HPDE6-E6E7 (cell line): Measurements from ENCODE around the gene KCNJ6.
"Not testable (repeated sequence)": the region's sequence is repeated elsewhere in the genome, so short reads cannot be mapped to it uniquely, and the experiment has no call there.

Source experiments
- DNase-seq: peaks from one replicate; pipeline ENCODE4 v3.0.0; 2011; ENCODE audit warnings: missing footprints; ENCODE audit errors: extremely low spot score

KCNJ6 gene, protein sequence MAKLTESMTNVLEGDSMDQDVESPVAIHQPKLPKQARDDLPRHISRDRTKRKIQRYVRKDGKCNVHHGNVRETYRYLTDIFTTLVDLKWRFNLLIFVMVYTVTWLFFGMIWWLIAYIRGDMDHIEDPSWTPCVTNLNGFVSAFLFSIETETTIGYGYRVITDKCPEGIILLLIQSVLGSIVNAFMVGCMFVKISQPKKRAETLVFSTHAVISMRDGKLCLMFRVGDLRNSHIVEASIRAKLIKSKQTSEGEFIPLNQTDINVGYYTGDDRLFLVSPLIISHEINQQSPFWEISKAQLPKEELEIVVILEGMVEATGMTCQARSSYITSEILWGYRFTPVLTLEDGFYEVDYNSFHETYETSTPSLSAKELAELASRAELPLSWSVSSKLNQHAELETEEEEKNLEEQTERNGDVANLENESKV

DNA sequence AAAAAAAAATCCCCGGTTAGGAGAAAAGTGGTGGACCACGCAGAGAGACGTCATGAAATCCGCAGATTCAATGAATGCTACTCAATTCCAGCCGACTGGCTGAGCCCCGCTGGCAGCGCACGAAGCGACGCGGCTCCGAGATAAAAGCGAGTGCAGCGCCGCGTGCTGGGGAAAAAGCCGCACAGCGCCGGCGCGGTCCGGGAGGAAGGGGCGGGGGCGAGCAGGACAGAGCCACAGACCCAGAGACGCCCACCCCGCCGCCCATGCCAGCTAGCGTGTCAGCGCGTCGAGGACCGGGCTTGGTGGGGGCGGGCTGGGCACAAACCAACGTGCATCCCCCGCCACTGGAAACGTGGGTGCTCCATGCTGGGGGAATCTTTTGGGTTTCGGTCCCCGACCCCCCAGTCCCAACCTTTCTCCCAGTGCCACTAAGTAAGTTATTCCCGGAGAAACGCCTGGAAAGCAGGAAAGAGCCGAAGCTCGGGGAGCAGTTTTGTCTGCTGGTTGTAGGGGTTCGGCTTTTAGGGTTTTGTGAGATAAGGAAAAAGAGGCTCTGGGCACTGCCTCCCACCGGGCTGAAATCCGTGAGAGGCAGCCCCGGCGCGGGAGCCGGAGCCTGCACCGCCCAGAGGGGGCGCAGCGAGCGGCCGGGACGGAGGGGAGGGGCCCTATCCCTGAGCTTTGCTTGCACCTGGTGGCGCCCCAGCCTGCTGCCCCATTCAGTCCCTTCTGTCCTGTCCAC, at the start of gene KCNJ6:
Gene KCNJ6 (minus strand): TSS at position 148 of the 742 bp plus-strand sequence. CDS start 75,775 bp downstream, outside the sequence.
- no peak for DNase-seq

DNA sequence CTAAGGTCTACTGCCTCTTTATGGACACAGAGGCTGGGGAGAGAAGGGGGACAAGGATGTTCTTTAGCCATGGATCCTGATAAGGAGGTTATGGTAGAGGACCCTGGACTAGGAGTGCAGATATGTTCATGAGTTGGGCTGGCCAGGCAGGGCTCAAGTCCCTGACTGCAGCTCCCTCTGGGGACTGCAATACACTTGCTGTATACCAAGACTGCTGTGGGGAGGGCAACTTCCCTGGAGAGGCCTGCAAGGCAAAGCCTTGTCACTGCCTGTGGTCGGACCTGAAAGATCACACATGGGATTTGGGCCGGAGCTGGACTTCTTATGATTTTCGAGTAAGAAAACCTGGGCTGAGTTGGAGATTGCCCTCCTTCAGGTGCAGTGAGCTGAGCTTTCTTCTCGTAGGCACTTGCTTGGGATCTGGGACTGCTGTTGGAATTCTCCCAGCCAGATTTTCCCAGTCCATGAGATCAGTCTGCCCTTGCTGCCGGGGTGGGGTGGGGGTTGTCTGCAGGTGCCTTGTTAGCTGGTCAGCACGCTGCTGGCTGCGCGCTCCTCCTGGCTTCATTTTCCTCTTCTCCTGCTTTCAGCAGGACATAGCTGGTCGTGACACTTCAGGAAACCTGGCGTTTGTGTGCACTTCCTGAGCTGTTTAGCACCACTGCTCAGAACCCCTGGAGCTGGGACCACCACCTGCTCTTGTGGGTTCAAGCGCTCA, 49.0 kb upstream of the KCNJ6 start:
- DNase-seq = no peak

DNA sequence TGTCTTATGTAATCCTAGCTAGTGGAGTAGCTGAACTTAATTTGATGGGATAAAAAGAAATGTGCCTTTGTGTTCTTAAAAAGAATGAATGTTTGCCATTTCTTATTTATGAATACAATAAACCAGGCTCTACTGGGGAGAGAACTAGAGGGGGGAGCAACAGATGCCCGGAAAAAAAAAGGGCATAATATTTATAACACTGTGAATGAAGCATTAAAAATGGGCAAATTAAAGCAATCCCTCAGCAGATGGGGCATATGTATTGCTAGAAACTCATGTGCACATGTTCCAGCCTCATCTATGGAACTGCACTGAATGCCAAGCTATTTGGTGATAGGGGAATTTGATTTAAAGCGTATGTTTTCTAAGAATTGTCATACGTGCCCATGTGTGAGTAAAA, 42.3 kb upstream of the KCNJ6 start:
- DNase-seq = no peak

DNA sequence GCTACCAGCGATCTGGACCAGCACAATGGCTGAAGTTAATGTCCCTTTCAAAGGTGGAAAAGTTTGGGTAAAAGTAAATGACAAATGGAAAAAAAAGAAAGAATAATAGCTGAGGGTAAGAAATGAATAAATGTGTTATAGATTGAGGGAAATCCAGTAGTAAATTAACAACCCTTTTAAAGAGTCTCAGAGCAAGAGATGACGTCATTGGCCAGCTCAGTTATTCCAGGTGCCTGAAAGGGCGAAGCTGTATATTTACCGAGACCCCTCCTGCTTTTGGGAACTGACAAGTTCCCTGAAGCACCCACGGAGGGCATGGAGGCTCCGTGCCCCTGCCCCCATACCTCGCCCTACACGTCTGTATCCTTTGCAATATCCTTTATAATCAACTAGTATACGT, 40.5 kb upstream of the KCNJ6 start:
- DNase-seq = no peak

DNA sequence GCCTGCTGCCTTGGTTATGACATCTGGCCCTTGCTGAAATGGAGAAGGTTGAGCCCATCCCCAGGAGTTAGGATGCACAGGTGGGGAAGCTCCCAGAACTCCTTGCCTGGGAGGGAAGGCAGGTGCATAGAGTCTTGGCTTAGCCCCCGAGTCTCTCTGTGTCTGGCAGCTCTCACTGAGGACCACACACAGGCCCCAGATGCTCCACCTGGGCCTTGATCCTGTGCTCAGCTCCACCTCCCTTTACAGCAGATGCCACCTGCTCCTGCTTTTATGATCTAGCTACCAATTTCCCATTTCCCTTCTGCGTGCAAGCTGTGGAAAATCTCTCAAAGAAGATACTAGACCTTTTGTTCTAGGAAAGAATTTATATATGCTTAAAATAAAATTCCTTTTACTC, 28.8 kb upstream of the KCNJ6 start:
- DNase-seq = no peak

DNA sequence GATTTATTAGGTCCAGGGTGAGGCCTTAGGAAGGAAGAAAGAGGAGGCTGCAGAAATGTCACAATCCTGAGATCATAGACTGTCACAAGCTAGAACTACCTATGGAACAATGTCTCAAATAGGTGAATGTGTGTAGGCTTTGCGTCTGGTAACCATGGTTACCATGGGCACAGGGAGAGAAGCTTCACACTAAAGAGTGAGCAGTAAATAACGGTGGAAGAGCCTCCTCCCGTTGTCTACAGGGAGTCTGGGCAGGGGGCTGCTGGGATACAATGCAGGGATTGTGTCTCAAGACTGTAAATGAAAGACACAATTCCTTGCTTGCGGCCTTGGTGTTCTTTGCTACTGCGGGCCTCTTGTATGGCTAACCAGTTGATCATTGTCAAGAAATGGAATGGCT, 28.2 kb upstream of the KCNJ6 start:
- DNase-seq = no peak

GRCh38 chr21:37940691-37941090, 24.4 kb upstream of the KCNJ6 start:
- DNase-seq = no peak

- no peak for DNase-seq
Observed at GRCh38 chr21:37939838-37940237, 23.6 kb upstream of the KCNJ6 start.

DNA sequence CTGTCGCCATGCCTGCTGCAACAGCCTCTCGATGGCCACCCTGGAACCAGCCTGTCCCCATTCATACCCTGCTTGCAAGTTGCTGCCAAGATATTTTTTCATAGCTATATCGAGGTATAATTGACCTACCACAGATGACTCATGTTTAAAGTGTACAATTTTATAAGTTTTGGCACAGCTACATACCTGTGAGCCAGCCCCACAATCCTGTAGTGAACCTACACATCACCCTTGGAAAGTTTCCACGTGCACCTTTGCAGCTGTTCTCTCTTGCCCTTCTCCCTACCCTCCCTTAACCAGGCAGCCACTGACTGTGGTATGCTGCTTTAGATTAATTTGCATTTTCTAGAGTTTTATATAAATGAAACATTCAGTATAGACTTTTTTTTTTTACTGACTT, 23.0 kb upstream of the KCNJ6 start:
- no peak for DNase-seq

- DNase-seq = no peak
Observed at GRCh38 chr21:37937668-37938067, 21.4 kb upstream of the KCNJ6 start.

GRCh38 chr21:37936010-37936785, 19.9 kb upstream of the KCNJ6 start:
- no peak for DNase-seq

DNA sequence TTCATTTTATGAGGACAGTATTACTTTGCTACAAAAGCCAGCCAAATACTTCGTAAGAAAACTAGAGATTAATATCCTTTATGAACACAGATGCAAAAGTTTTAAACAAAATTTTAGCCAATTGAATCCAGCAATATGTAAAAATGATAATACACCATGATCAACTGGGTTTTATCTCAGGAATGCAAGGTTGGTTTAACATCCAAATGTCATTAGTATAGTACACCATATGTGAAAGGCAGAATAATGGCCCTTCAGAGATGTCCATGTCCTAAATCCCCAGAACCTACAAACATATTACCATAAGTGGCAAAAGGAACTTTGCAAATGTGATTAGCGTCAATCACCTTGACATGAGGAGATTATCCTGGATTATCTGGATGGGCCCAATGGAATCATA, 16.7 kb upstream of the KCNJ6 start:
- no peak for DNase-seq

DNA sequence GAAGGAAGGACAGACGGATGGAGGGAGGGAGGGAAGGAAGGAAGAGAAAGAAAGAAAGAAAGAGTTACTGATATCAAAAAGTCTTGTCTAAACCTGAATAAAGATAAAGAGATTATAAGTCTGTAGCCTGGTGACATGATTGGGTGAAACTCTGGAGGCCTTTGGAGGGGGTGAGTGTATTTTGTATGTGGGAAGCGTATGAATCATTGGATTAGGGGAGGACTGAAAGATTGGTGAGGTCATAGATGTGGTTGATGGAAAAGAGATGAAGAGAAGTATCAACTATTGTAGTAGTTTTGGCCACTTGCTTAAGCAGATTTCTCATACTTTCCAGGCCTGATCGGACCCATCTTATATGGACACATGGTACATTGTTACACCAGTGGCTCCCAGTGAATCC, 11.5 kb upstream of the KCNJ6 start:
- no peak for DNase-seq

- DNase-seq = no peak
Observed at GRCh38 chr21:37921091-37921490, 4.8 kb upstream of the KCNJ6 start.

DNA sequence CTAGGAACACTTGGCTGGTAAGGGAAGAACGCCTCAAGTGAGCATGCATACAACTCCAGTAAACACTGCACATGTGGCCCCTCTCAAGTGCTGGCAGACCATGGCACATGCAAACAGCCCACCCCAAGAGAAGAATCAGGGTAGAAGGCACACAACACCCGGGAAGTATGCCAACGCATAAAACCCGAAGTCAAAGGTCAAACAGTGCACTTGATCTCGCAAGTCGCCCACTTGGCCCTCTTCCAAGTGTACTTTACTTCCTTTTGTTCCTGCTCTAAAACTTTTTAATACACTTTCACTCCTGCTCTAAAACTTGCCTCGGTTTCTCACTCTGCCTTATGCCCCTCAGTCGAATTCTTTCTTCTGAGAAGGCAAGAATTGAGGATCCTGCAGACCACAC, 4.0 kb upstream of the KCNJ6 start:
- not testable (repeated sequence) for DNase-seq

DNA sequence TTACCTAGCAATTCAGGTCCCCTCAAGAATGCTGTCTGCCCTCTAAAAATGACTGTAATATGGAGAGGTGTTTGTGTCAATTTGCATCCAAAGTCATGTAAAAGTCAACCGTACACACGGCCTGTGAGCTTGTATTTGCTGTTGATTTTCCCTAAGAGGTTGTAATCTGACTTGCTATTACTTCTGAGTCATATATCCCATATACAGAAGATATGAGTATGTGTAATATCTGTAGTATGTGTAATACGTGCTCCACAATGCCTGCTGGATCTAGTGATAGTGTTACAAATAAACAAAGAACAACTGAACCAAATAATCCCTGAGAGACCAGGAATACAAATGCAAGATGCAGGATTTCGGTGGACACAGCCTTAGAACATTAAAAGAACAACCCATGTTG, 1.4 kb upstream of the KCNJ6 start:
- DNase-seq = peak; percentile 29

DNA sequence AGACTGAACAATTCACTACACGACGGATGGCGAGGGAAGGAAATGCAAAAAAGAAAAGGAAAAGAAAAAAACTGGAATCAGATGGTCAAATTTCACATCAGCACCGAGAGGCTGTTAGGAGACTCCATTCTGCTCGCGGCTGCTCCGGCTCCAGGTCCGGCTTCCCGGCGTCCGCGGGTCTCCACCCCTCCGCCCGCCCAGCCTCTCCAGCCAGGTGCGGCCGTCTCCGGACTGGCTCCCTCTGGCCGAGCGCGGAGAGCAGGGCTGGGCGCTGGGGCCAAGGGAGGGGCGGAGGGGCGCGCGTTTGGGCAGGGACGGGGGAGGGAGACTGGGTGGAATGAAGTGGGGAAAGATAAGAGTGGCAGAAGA, 332 bp downstream of the KCNJ6 start:
- no peak for DNase-seq

DNA sequence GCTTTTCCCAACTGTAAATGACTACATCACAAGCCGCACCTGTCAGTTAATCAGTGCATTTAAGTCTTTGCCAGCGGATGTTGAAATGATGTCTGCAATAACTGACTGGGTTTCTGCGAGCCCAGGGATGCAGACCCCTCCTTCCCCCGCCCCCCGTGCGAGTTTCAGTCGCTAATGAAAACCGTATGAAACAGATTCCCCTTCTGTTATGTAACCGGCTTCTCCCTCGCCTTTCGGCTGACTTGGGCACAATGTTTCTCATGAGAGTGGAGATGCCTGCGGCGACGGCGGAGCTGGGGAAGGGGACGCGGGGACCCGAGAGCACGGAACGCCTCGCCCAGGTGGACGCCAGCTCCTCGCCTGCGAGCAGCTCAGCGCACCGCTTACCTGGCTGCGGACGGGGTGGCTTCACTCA, 753 bp downstream of the KCNJ6 start:
- no peak for DNase-seq

GRCh38 chr21:37912616-37913015, 3.6 kb downstream of the KCNJ6 start:
- DNase-seq = no peak

DNA sequence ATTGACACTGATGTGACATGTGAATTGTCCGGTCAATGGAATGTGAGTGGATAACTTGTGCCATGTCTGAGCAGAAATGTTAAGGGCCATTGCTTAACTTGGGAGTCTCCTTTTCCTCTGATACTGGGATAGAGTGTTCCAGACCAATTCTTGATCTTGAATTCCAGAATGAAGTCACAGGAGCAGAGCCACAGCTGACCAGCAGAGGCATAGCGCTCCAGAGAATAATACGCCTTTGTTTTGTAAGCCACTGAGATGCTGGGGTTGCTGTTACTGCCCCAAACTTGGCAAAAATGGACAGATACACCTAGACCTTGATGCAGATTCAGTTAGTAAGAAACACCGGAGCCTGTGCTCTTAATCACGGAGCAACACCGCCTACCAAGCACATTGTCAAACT, 6.3 kb downstream of the KCNJ6 start:
- no peak for DNase-seq

DNA sequence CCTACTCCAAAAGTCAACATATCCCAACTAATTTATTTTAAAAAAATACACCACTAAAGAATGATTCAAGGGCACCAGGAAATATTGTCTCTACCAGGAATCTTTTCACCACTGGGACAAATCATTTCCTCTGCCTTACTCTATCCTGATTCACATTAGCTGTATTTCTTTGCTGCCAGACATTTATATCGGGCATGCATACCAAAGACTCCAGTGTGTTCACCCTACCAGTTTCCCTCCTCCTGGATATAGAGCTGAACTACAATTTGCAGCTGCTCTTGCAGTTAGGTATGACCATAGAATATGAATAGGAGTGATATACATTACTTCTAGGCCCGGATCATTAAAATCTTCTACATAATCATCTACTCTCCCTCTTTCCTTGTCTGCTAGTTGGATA, 7.6 kb downstream of the KCNJ6 start:
- no peak for DNase-seq

DNA sequence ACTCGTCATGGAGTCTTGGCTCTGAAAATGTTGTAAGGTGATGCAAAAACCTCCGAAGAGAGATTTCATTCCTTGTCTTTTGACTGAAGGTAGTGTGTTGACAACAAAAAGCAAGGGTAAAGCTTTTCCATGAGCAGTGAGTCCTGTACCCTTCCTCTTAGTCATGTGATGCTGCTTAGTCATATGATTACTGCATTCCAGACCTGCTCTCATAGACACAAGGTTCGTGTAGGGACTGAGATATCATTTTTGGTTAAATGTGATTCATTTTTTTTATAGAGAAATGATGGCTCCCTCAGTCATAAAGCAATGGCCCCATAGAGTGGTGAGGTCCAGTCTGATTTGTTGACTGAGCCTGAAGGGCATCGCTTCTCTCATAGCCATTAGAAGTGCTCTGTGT, 9.2 kb downstream of the KCNJ6 start:
- no peak for DNase-seq
